ENCODE results near the gene NOTUM. TPM values are rescaled to one million over a fixed set of nuclear protein-coding genes. Genes with fewer than 3 reads are reported as not detected.

The NOTUM gene
- total and polyA plus RNA-seq, 2 donors (not counting 3 experiments of a cell fraction or from before 2014, with no cell fraction given): not detected

- H3K79me2 ChIP-seq (ENCODE audit: control insufficient read depth, insufficient read depth, low read length): no peaks in the 10 kb centered on the region
- H3K4me2 ChIP-seq (ENCODE audit: insufficient read depth, low read length): no peak overlapping the region
- H3K27ac ChIP-seq (ENCODE audit: insufficient read depth, low read depth, low read length): no peak overlapping the region
- no peak overlapping the region for H3K9ac ChIP-seq (replicated peaks; ENCODE audit: extremely low read depth, insufficient read depth, low read length)
- dilution Hi-C loops (cut with MboI; ENCODE audit: extremely low pct_ligation_motif_present, low sequenced_read_pairs) (no loop called here), intact Hi-C loops (cut with micrococcal nuclease) (no loop called here)
- no peaks in the 10 kb centered on the region for H4K20me1 ChIP-seq (replicated peaks; ENCODE audit: control insufficient read depth, extremely low read depth, insufficient read depth, low read length)
- no peaks in the 10 kb centered on the region for H3K36me3 ChIP-seq (ENCODE audit: control insufficient read depth in 2 of 2, extremely low read depth in 1 of 2, insufficient read depth in 2 of 2, low read length in 2 of 2)
- no peaks in the 10 kb centered on the region for H3K4me1 ChIP-seq (ENCODE audit: control insufficient read depth, extremely low read depth, insufficient read depth, low read length)
- TF ChIP-seq JUN (IDR thresholded peaks at IDR 0.05; ENCODE audit: borderline replicate concordance, insufficient read depth, insufficient read length, low read depth) (no peak), POLR2A (IDR thresholded peaks at IDR 0.05; ENCODE audit: low read depth, low read length) (no peak), POLR2AphosphoS5 (IDR thresholded peaks at IDR 0.05; ENCODE audit: insufficient read depth, low read depth, low read length) (no peak), MYC (IDR thresholded peaks at IDR 0.05; ENCODE audit: low read depth, low read length) (no peak), EZH2 (IDR thresholded peaks at IDR 0.05; ENCODE audit: borderline replicate concordance, low read depth, low read length, severe bottlenecking) (no peak), FOS (IDR thresholded peaks at IDR 0.05; ENCODE audit: borderline replicate concordance, insufficient read depth, low read length) (no peak), MAX (IDR thresholded peaks at IDR 0.05; ENCODE audit: insufficient read depth, insufficient read length) (no peak), GATA2 (IDR thresholded peaks at IDR 0.05; ENCODE audit: insufficient read depth, insufficient read length, low read depth, low read length) (no peak), CTCF (IDR thresholded peaks at IDR 0.05; ENCODE audit: extremely low read depth in 1 of 2, insufficient read depth in 1 of 2, low read depth in 1 of 2, low read length in 2 of 2) (no peak)
- H3K4me3 ChIP-seq (replicated peaks in 1 of 3; ENCODE audit: insufficient read depth in 1 of 3, low read depth in 1 of 3, low read length in 3 of 3): no peak overlapping the region
- no peaks in the 10 kb centered on the region for H3K9me1 ChIP-seq (replicated peaks; ENCODE audit: control insufficient read depth, extremely low read depth, insufficient read depth, low read length)
- no TSS peak for BruUV-seq (replicated peaks)
- no peaks in the 10 kb centered on the region for H3K9me3 ChIP-seq (replicated peaks; ENCODE audit: control insufficient read depth, insufficient read depth, low read length)
- ChIA-PET POLR2A (no interaction called here), CTCF (interaction anchor here (0.7 to 1.3 kb wide), 2 partner anchors 9 to 62 kb away, joined by 3 to 10 read pairs; no protein-coding TSS in a partner anchor)
- peaks cover 21 to 37% of the 10 kb centered on the region in 2 experiments for H3K27me3 ChIP-seq (ENCODE audit: control insufficient read depth in 2 of 2, insufficient read depth in 2 of 2, low read length in 2 of 2)
- DNase-seq (ENCODE audit: low read depth, low spot score) (no peak), FAIRE-seq (no peak)
- H2AFZ ChIP-seq (ENCODE audit: low read depth, low read length): no peak overlapping the region
Measured at GRCh38 chr17:81957691-81958432, 3.1 kb downstream of the NOTUM start.

Measured in endothelial cell of umbilical vein (primary cell).